ENCODE data around the gene SEMA3B.

The SEMA3B gene

GRCh38 chr3:50246517-50246954 lies 22.4 kb upstream of the SEMA3B start:
- Histone ChIP-seq H3K4me3 (ENCODE audit: low read length in 2 of 2) (peak overlapping the region in 1 of 2 donors; percentile 68), H3K36me3 (ENCODE audit: control insufficient read depth in 2 of 2, insufficient read depth in 2 of 2, low read length in 2 of 2) (peaks cover 0 to 8% of the 10 kb centered on the region in 2 donors), H3K4me1 (ENCODE audit: control insufficient read depth, insufficient read depth, low read length) (peaks cover 85% of the 10 kb centered on the region), H3K9me3 (ENCODE audit: control insufficient read depth in 2 of 2, low read length in 2 of 2) (no peaks in the 10 kb centered on the region), H3K27ac (ENCODE audit: low read length) (peak overlapping the region; percentile 58), H3K27me3 (ENCODE audit: control insufficient read depth in 1 of 2, insufficient read depth in 2 of 2, low read length in 2 of 2) (no peaks in the 10 kb centered on the region), H3K9ac (ENCODE audit: low read length in 2 of 2) (peak overlapping the region in 1 of 2 donors; percentile 21)

GRCh38 chr3:50248387-50248786 lies 20.6 kb upstream of the SEMA3B start:
- Histone ChIP-seq H3K4me1 (ENCODE audit: control insufficient read depth, insufficient read depth, low read length) (peaks cover 75% of the 10 kb centered on the region), H3K9me3 (ENCODE audit: control insufficient read depth in 2 of 2, low read length in 2 of 2) (no peaks in the 10 kb centered on the region), H3K27ac (ENCODE audit: low read length) (peak overlapping the region; percentile 31), H3K36me3 (ENCODE audit: control insufficient read depth in 2 of 2, insufficient read depth in 2 of 2, low read length in 2 of 2) (peaks cover 9 to 18% of the 10 kb centered on the region in 2 donors), H3K27me3 (ENCODE audit: control insufficient read depth in 1 of 2, insufficient read depth in 2 of 2, low read length in 2 of 2) (no peaks in the 10 kb centered on the region), H3K9ac (ENCODE audit: low read length in 2 of 2) (no peak overlapping the region), H3K4me3 (ENCODE audit: low read length in 2 of 2) (peak overlapping the region in 1 of 2 donors; percentile 15)

GRCh38 chr3:50249457-50249856 lies 19.5 kb upstream of the SEMA3B start:
- Histone ChIP-seq H3K9ac (ENCODE audit: low read length in 2 of 2) (no peak overlapping the region), H3K9me3 (ENCODE audit: control insufficient read depth in 2 of 2, low read length in 2 of 2) (no peaks in the 10 kb centered on the region), H3K4me1 (ENCODE audit: control insufficient read depth, insufficient read depth, low read length) (peaks cover 69% of the 10 kb centered on the region), H3K36me3 (ENCODE audit: control insufficient read depth in 2 of 2, insufficient read depth in 2 of 2, low read length in 2 of 2) (peaks cover 9 to 23% of the 10 kb centered on the region in 2 donors), H3K27ac (ENCODE audit: low read length) (no peak overlapping the region), H3K27me3 (ENCODE audit: control insufficient read depth in 1 of 2, insufficient read depth in 2 of 2, low read length in 2 of 2) (no peaks in the 10 kb centered on the region), H3K4me3 (ENCODE audit: low read length in 2 of 2) (no peak overlapping the region)

GRCh38 chr3:50250514-50250913 lies 18.4 kb upstream of the SEMA3B start:
- Histone ChIP-seq H3K27me3 (ENCODE audit: control insufficient read depth in 1 of 2, insufficient read depth in 2 of 2, low read length in 2 of 2) (no peaks in the 10 kb centered on the region), H3K4me3 (ENCODE audit: low read length in 2 of 2) (no peak overlapping the region), H3K9me3 (ENCODE audit: control insufficient read depth in 2 of 2, low read length in 2 of 2) (no peaks in the 10 kb centered on the region), H3K9ac (ENCODE audit: low read length in 2 of 2) (no peak overlapping the region), H3K4me1 (ENCODE audit: control insufficient read depth, insufficient read depth, low read length) (peaks cover 69% of the 10 kb centered on the region), H3K27ac (ENCODE audit: low read length) (no peak overlapping the region), H3K36me3 (ENCODE audit: control insufficient read depth in 2 of 2, insufficient read depth in 2 of 2, low read length in 2 of 2) (peaks cover 12 to 30% of the 10 kb centered on the region in 2 donors)

GRCh38 chr3:50251220-50251619 lies 17.7 kb upstream of the SEMA3B start:
- no peak overlapping the region for H3K9ac ChIP-seq (ENCODE audit: low read length in 2 of 2)

GRCh38 chr3:50254577-50255250 lies 14.2 kb upstream of the SEMA3B start:
- H3K36me3 ChIP-seq (ENCODE audit: control insufficient read depth in 2 of 2, insufficient read depth in 2 of 2, low read length in 2 of 2): peaks cover 31 to 46% of the 10 kb centered on the region in 2 donors
- no peak overlapping the region for H3K9ac ChIP-seq (ENCODE audit: low read length in 2 of 2)
- H3K4me1 ChIP-seq (ENCODE audit: control insufficient read depth, insufficient read depth, low read length): peaks cover 36% of the 10 kb centered on the region
- peak overlapping the region; percentile 41 for H3K27ac ChIP-seq (ENCODE audit: low read length)
- no peaks in the 10 kb centered on the region for H3K27me3 ChIP-seq (ENCODE audit: control insufficient read depth in 1 of 2, insufficient read depth in 2 of 2, low read length in 2 of 2)
- H3K9me3 ChIP-seq (ENCODE audit: control insufficient read depth in 2 of 2, low read length in 2 of 2): peaks cover 0 to 4% of the 10 kb centered on the region in 2 donors
- H3K4me3 ChIP-seq (ENCODE audit: low read length in 2 of 2): no peak overlapping the region

More at GRCh38 chr3:50251220-50251619, 17.7 kb upstream of the SEMA3B start:
- H3K27me3 ChIP-seq (ENCODE audit: control insufficient read depth in 1 of 2, insufficient read depth in 2 of 2, low read length in 2 of 2): no peaks in the 10 kb centered on the region
- H3K4me3 ChIP-seq (ENCODE audit: low read length in 2 of 2): no peak overlapping the region
- H3K9me3 ChIP-seq (ENCODE audit: control insufficient read depth in 2 of 2, low read length in 2 of 2): no peaks in the 10 kb centered on the region
- H3K4me1 ChIP-seq (ENCODE audit: control insufficient read depth, insufficient read depth, low read length): peaks cover 63% of the 10 kb centered on the region
- H3K36me3 ChIP-seq (ENCODE audit: control insufficient read depth in 2 of 2, insufficient read depth in 2 of 2, low read length in 2 of 2): peaks cover 13 to 32% of the 10 kb centered on the region in 2 donors
- H3K27ac ChIP-seq (ENCODE audit: low read length): no peak overlapping the region

- Histone ChIP-seq H3K27me3 (ENCODE audit: control insufficient read depth in 1 of 2, insufficient read depth in 2 of 2, low read length in 2 of 2) (no peaks in the 10 kb centered on the region), H3K27ac (ENCODE audit: low read length) (no peak overlapping the region), H3K9me3 (ENCODE audit: control insufficient read depth in 2 of 2, low read length in 2 of 2) (peaks cover 0 to 4% of the 10 kb centered on the region in 2 donors), H3K36me3 (ENCODE audit: control insufficient read depth in 2 of 2, insufficient read depth in 2 of 2, low read length in 2 of 2) (peaks cover 31 to 43% of the 10 kb centered on the region in 2 donors), H3K9ac (ENCODE audit: low read length in 2 of 2) (no peak overlapping the region), H3K4me3 (ENCODE audit: low read length in 2 of 2) (no peak overlapping the region), H3K4me1 (ENCODE audit: control insufficient read depth, insufficient read depth, low read length) (peaks cover 33% of the 10 kb centered on the region)
These were observed 13.7 kb upstream of the SEMA3B start for GRCh38 chr3:50255251-50255615.

- H3K9me3 ChIP-seq (ENCODE audit: control insufficient read depth in 2 of 2, low read length in 2 of 2): peaks cover 0 to 4% of the 10 kb centered on the region in 2 donors
- H3K9ac ChIP-seq (ENCODE audit: low read length in 2 of 2): no peak overlapping the region
- H3K36me3 ChIP-seq (ENCODE audit: control insufficient read depth in 2 of 2, insufficient read depth in 2 of 2, low read length in 2 of 2): peaks cover 28 to 37% of the 10 kb centered on the region in 2 donors
- no peak overlapping the region for H3K27ac ChIP-seq (ENCODE audit: low read length)
- no peaks in the 10 kb centered on the region for H3K27me3 ChIP-seq (ENCODE audit: control insufficient read depth in 1 of 2, insufficient read depth in 2 of 2, low read length in 2 of 2)
- peaks cover 39% of the 10 kb centered on the region for H3K4me1 ChIP-seq (ENCODE audit: control insufficient read depth, insufficient read depth, low read length)
- H3K4me3 ChIP-seq (ENCODE audit: low read length in 2 of 2): no peak overlapping the region
These were observed 11.7 kb upstream of the SEMA3B start for GRCh38 chr3:50256978-50257890.

- Histone ChIP-seq H3K36me3 (ENCODE audit: control insufficient read depth in 2 of 2, insufficient read depth in 2 of 2, low read length in 2 of 2) (peaks cover 23 to 32% of the 10 kb centered on the region in 2 donors), H3K9ac (ENCODE audit: low read length in 2 of 2) (no peak overlapping the region), H3K9me3 (ENCODE audit: control insufficient read depth in 2 of 2, low read length in 2 of 2) (peaks cover 0 to 4% of the 10 kb centered on the region in 2 donors), H3K27ac (ENCODE audit: low read length) (peak overlapping the region; percentile 94), H3K4me1 (ENCODE audit: control insufficient read depth, insufficient read depth, low read length) (peaks cover 39% of the 10 kb centered on the region), H3K27me3 (ENCODE audit: control insufficient read depth in 1 of 2, insufficient read depth in 2 of 2, low read length in 2 of 2) (no peaks in the 10 kb centered on the region), H3K4me3 (ENCODE audit: low read length in 2 of 2) (no peak overlapping the region)
These were observed 10.8 kb upstream of the SEMA3B start for GRCh38 chr3:50258029-50258680.

GRCh38 chr3:50258979-50259378 lies 10.0 kb upstream of the SEMA3B start:
- no peaks in the 10 kb centered on the region for H3K27me3 ChIP-seq (ENCODE audit: control insufficient read depth in 1 of 2, insufficient read depth in 2 of 2, low read length in 2 of 2)
- H3K9me3 ChIP-seq (ENCODE audit: control insufficient read depth in 2 of 2, low read length in 2 of 2): peaks cover 0 to 4% of the 10 kb centered on the region in 2 donors
- peak overlapping the region; percentile 94 for H3K27ac ChIP-seq (ENCODE audit: low read length)
- no peak overlapping the region for H3K4me3 ChIP-seq (ENCODE audit: low read length in 2 of 2)
- H3K9ac ChIP-seq (ENCODE audit: low read length in 2 of 2): no peak overlapping the region
- peaks cover 44% of the 10 kb centered on the region for H3K4me1 ChIP-seq (ENCODE audit: control insufficient read depth, insufficient read depth, low read length)
- H3K36me3 ChIP-seq (ENCODE audit: control insufficient read depth in 2 of 2, insufficient read depth in 2 of 2, low read length in 2 of 2): peaks cover 23 to 28% of the 10 kb centered on the region in 2 donors

Data from stomach smooth muscle (tissue), 2 donors.